Tibial nerve (tissue), 4 donors: ENCODE results near the gene ANKHD1. TPM values are rescaled to one million over a fixed set of nuclear protein-coding genes. Genes with fewer than 3 reads are reported as not detected.

Source experiments
- DNase-seq, 2 donors: peaks; one replicate each; pipeline ENCODE4 v3.0.0-alpha.2; 2019; ENCODE audit warnings: low spot score in 2 of 2
- H3K27ac ChIP-seq, 4 donors: fragments of 200-600 bp; sonication (generic) in 3 of 4; one replicate each; pipeline ENCODE4 v1.5.1; 2017 to 2019; ENCODE audit warnings: mild to moderate bottlenecking in 1 of 4
- H3K27me3 ChIP-seq, 2 donors: fragments of 200-600 bp; sonication (generic) in 1 of 2; one replicate each; pipeline versions ENCODE4 v1.5.1 to v1.6.0; 2017 to 2019
- H3K36me3 ChIP-seq, 3 donors: fragments of 200-600 bp; sonication (generic); one replicate each; pipeline ENCODE4 v1.5.1; 2018 to 2019
- H3K4me1 ChIP-seq, 4 donors: fragments of 200-600 bp; sonication (generic) in 3 of 4; one replicate each; pipeline ENCODE4 v1.5.1; 2017 to 2019
- H3K4me3 ChIP-seq, 4 donors: fragments of 200-600 bp; sonication (generic) in 3 of 4; one replicate each; pipeline ENCODE4 v1.5.1; 2017 to 2019; ENCODE audit warnings: mild to moderate bottlenecking in 1 of 4, moderate library complexity in 1 of 4
- H3K9me3 ChIP-seq, 4 donors: fragments of 200-600 bp; sonication (generic) in 3 of 4; one replicate each; pipeline ENCODE4 v1.5.1; 2017 to 2019
- CTCF ChIP-seq, 5 experiments: fragments of 200-600 bp in 3 of 5; fragments of 450-650 bp in 2 of 5; sonication (generic) in 3 of 5; IDR thresholded peaks; one replicate each; pipeline ENCODE4 v1.5.1; 2016 to 2019; ENCODE audit warnings: antibody characterized with exemption in 5 of 5, mild to moderate bottlenecking in 3 of 5, moderate library complexity in 2 of 5
- EP300 ChIP-seq, 2 donors: sonication (generic); formaldehyde crosslinking; IDR thresholded peaks; one replicate each; pipeline ENCODE4 v1.6.1; 2017; ENCODE audit warnings: antibody characterized with exemption in 2 of 2, mild to moderate bottlenecking in 1 of 2
- POLR2A ChIP-seq, 2 donors: fragments of 450-650 bp; IDR thresholded peaks; one replicate each; pipeline ENCODE4 v1.6.1; 2017; ENCODE audit warnings: antibody characterized with exemption in 2 of 2, mild to moderate bottlenecking in 2 of 2, moderate library complexity in 2 of 2
- WGBS, 2 donors: methylation state at CpG; one replicate each; pipeline ENCODE4 v1.1.5; 2018; 5-methylcytosine and 5-hydroxymethylcytosine counted together
- total RNA-seq, 4 donors: library from RNA; depleted of rRNA; stranded (reverse); fragments of >200 nt; gene quantifications; one replicate each; pipeline ENCODE4 v1.1.0, GENCODE V29; 2016

The ANKHD1 gene
- total RNA-seq, 4 donors from 2014 or later, result 119 to 212 (median 162) TPM

- no peak for TF ChIP-seq CTCF (IDR thresholded peaks at IDR 0.05)
- TF ChIP-seq EP300 (IDR thresholded peaks at IDR 0.05), result no peak
- TF ChIP-seq POLR2A (IDR thresholded peaks at IDR 0.05), result no peak
- no peak for DNase-seq
- H3K36me3 ChIP-seq, result peaks cover 0 to 46% (median 2%) of the 10 kb centered on the region in 3 donors
- H3K4me1 ChIP-seq, result peaks cover 0 to 49% (median 11%) of the 10 kb centered on the region in 4 donors
- no peak overlapping the region for H3K4me3 ChIP-seq
- H3K9me3 ChIP-seq, result no peaks in the 10 kb centered on the region
- no peaks in the 10 kb centered on the region for H3K27me3 ChIP-seq
- 77 to 82% methylated on average over 4 of the region's 4 CpGs for WGBS, 2 donors
- H3K27ac ChIP-seq, result peak overlapping the region in 2 of 4 donors; percentile 18 to 59
Observed at GRCh38 chr5:140570058-140570457, 168.4 kb downstream of the ANKHD1 start.

GRCh38 chr5:140570488-140570887 lies 168.9 kb downstream of the ANKHD1 start:
- TF ChIP-seq CTCF (IDR thresholded peaks at IDR 0.05) (no peak), POLR2A (IDR thresholded peaks at IDR 0.05) (no peak), EP300 (IDR thresholded peaks at IDR 0.05) (no peak)
- peaks cover 0 to 46% (median 2%) of the 10 kb centered on the region in 3 donors for H3K36me3 ChIP-seq
- no peaks in the 10 kb centered on the region for H3K9me3 ChIP-seq
- peak overlapping the region in 2 of 4 donors; percentile 26 to 40 for H3K27ac ChIP-seq
- 95 to 100% methylated on average over 1 of the region's 1 CpG for WGBS, 2 donors
- no peaks in the 10 kb centered on the region for H3K27me3 ChIP-seq
- H3K4me3 ChIP-seq, result no peak overlapping the region
- no peak for DNase-seq
- peaks cover 0 to 48% (median 8%) of the 10 kb centered on the region in 4 donors for H3K4me1 ChIP-seq

GRCh38 chr5:140571105-140571504 lies 169.5 kb downstream of the ANKHD1 start:
- no peaks in the 10 kb centered on the region for H3K9me3 ChIP-seq
- peak overlapping the region in 3 of 4 donors; percentile 9 to 40 (median 26) for H3K27ac ChIP-seq
- H3K4me3 ChIP-seq, result no peak overlapping the region
- no peak for TF ChIP-seq POLR2A (IDR thresholded peaks at IDR 0.05)
- no peak for TF ChIP-seq CTCF (IDR thresholded peaks at IDR 0.05)
- TF ChIP-seq EP300 (IDR thresholded peaks at IDR 0.05), result no peak
- H3K4me1 ChIP-seq, result peaks cover 0 to 42% (median 1%) of the 10 kb centered on the region in 4 donors
- peaks cover 0 to 40% (median 2%) of the 10 kb centered on the region in 3 donors for H3K36me3 ChIP-seq
- WGBS, 2 donors, result 65 to 77% methylated on average over 5 of the region's 5 CpGs
- DNase-seq, result no peak
- H3K27me3 ChIP-seq, result no peaks in the 10 kb centered on the region

GRCh38 chr5:140573683-140574082 lies 172.1 kb downstream of the ANKHD1 start:
- no peak overlapping the region for H3K4me3 ChIP-seq

More at GRCh38 chr5:140573683-140574082, 172.1 kb downstream of the ANKHD1 start:
- Histone ChIP-seq H3K27me3 (no peaks in the 10 kb centered on the region), H3K36me3 (peaks cover 0 to 14% (median 0%) of the 10 kb centered on the region in 3 donors), H3K27ac (no peak overlapping the region), H3K9me3 (no peaks in the 10 kb centered on the region), H3K4me1 (peaks cover 0 to 26% (median 3%) of the 10 kb centered on the region in 4 donors)
- no peak for DNase-seq
- 87 to 97% methylated on average over 7 of the region's 7 CpGs for WGBS, 2 donors
- TF ChIP-seq POLR2A (IDR thresholded peaks at IDR 0.05) (no peak), CTCF (IDR thresholded peaks at IDR 0.05) (no peak), EP300 (IDR thresholded peaks at IDR 0.05) (no peak)
